A549 (cell line): Measurements from ENCODE around the gene MAP3K1. TPM values are rescaled to one million over a fixed set of nuclear protein-coding genes. Genes with fewer than 3 reads are reported as not detected.
A peak's percentile ranks its signal among the peaks of the same experiment; 100 is the strongest.

Source experiments
- ATAC-seq, 2 experiments: fragments of 200-7000 bp in 1 of 2; fragments of >200 bp in 1 of 2; cut with Nextera tagmentation in 1 of 2; cut with Tn5 transposase in 1 of 2; 3 replicates each; pipeline versions ENCODE4 v1.8.0 to v1.9.1; 2018 to 2020; ENCODE audit warnings: mild to moderate bottlenecking in 1 of 2, moderate library complexity in 1 of 2
- CTCF ChIA-PET: fragments of 300-600 bp; sonication (Branson Sonifier 250); formaldehyde crosslinking; extraction: SDS; loops from one replicate; lab custom pipeline; 2021; ENCODE audit warnings: antibody characterized with exemption, inconsistent platforms; lab: Yijun Ruan, JAX
- POLR2A ChIA-PET: fragments of 350-600 bp; formaldehyde crosslinking; extraction: SDS; loops from one replicate; lab custom pipeline; 2021; ENCODE audit warnings: antibody characterized with exemption, inconsistent platforms; lab: Yijun Ruan, JAX
- DNase-seq, 2 experiments: peaks; one replicate each; pipeline versions ENCODE4 v3.0.0 to v3.0.0-alpha.2; 2011 to 2016; ENCODE audit warnings: low read depth in 1 of 2, low spot score in 1 of 2
- FAIRE-seq: peaks from 2 replicates; lab custom pipeline; 2011; peaks lifted over from hg19 to GRCh38; lab: Jason Lieb, UNC
- H3K27ac ChIP-seq, 2 experiments: fragments of >200 bp; sonication (Bioruptor Twin); formaldehyde crosslinking; 3 replicates each; pipeline ENCODE4 v1.5.1; 2016 to 2017
- H3K4me1 ChIP-seq: fragments of >200 bp; sonication (Bioruptor Twin); formaldehyde crosslinking; 3 replicates; pipeline ENCODE4 v1.6.1; 2016
- H3K4me2 ChIP-seq: fragments of >200 bp; sonication (Bioruptor Twin); formaldehyde crosslinking; 3 replicates; pipeline ENCODE4 v1.6.1; 2016
- H3K4me3 ChIP-seq: fragments of >200 bp; sonication (Bioruptor Twin); formaldehyde crosslinking; 3 replicates; pipeline ENCODE4 v1.5.1; 2016
- H3K9me3 ChIP-seq: fragments of >200 bp; sonication (Bioruptor Twin); formaldehyde crosslinking; 3 replicates; pipeline ENCODE4 v1.6.1; 2016
- CBX2 ChIP-seq: fragments of 200-600 bp; sonication (generic); IDR thresholded peaks from 2 replicates; pipeline ENCODE4 v1.6.1; 2016; ENCODE audit warnings: low read depth, mild to moderate bottlenecking, borderline replicate concordance
- CEBPB ChIP-seq, 2 experiments: fragments of >200 bp in 1 of 2; sonication (Bioruptor Twin) in 1 of 2; formaldehyde crosslinking in 1 of 2; IDR thresholded peaks; 2 replicates each; pipeline ENCODE4 v1.6.1; 2012 to 2016
- CHD2 ChIP-seq: fragments of 150-350 bp; IDR thresholded peaks from 2 replicates; pipeline ENCODE4 v1.6.1; 2014; ENCODE audit warnings: low read length; ENCODE audit not compliant: partially characterized antibody
- EHF ChIP-seq: fragments of 250-450 bp; sonication (Bioruptor Pico); IDR thresholded peaks from 2 replicates; pipeline ENCODE4 v1.5.0; 2020; ENCODE audit warnings: mild to moderate bottlenecking
- ELK1 ChIP-seq: fragments of 150-350 bp; IDR thresholded peaks from 2 replicates; pipeline ENCODE4 v1.6.1; 2014; ENCODE audit warnings: low read depth, mild to moderate bottlenecking, low read length
- FOXS1 ChIP-seq: fragments of 250-450 bp; sonication (Bioruptor Pico); IDR thresholded peaks from 2 replicates; pipeline ENCODE4 v1.5.0; 2020; ENCODE audit warnings: mild to moderate bottlenecking, moderate library complexity
- HEYL ChIP-seq: fragments of 250-450 bp; sonication (Bioruptor Pico); IDR thresholded peaks from 2 replicates; pipeline ENCODE4 v1.8.0; 2021; ENCODE audit warnings: mild to moderate bottlenecking, moderate library complexity
- HMGXB4 ChIP-seq: fragments of 250-450 bp; sonication (Bioruptor Pico); IDR thresholded peaks from 2 replicates; pipeline ENCODE4 v1.5.0; 2021; ENCODE audit warnings: mild to moderate bottlenecking, moderate library complexity, borderline replicate concordance
- HOXB13 ChIP-seq: fragments of 250-450 bp; sonication (Bioruptor Pico); IDR thresholded peaks from 2 replicates; pipeline ENCODE4 v1.5.0; 2020; ENCODE audit warnings: low read depth, mild to moderate bottlenecking, moderate library complexity
- HOXB5 ChIP-seq: fragments of 250-450 bp; sonication (Bioruptor Pico); IDR thresholded peaks from 2 replicates; pipeline ENCODE4 v1.5.0; 2020; ENCODE audit warnings: mild to moderate bottlenecking, moderate library complexity
- JUNB ChIP-seq: fragments of >200 bp; sonication (Bioruptor Twin); formaldehyde crosslinking; IDR thresholded peaks from 2 replicates; pipeline ENCODE4 v1.6.1; 2016
- MAFK ChIP-seq: fragments of 450-650 bp; IDR thresholded peaks from 2 replicates; pipeline ENCODE4 v1.6.1; 2014; ENCODE audit not compliant: partially characterized antibody
- MAZ ChIP-seq: fragments of 150-350 bp; IDR thresholded peaks from 2 replicates; pipeline ENCODE4 v1.6.1; 2014; ENCODE audit warnings: antibody characterized with exemption, low read depth, low read length, borderline replicate concordance
- PBX3 ChIP-seq: IDR thresholded peaks from 2 replicates; pipeline ENCODE4 v1.6.1; 2012
- POLR2A ChIP-seq: IDR thresholded peaks from 2 replicates; pipeline ENCODE4 v1.6.1; 2012; ENCODE audit warnings: mild to moderate bottlenecking, low read length
- POLR2AphosphoS2 ChIP-seq: conservative IDR thresholded peaks from 2 replicates; pipeline ENCODE4 v1.6.1; 2012; ENCODE audit warnings: low read length, improper control_type of control experiment, inconsistent platforms
- ZC3H11A ChIP-seq: fragments of 450-650 bp; IDR thresholded peaks from 2 replicates; pipeline ENCODE4 v1.6.1; 2014; ENCODE audit warnings: antibody characterized with exemption, mild to moderate bottlenecking
- ZFP36 ChIP-seq: fragments of 450-650 bp; IDR thresholded peaks from 2 replicates; pipeline ENCODE4 v1.6.1; 2014; ENCODE audit warnings: borderline replicate concordance; ENCODE audit not compliant: partially characterized antibody
- WGBS: methylation state at CpG from one replicate; pipeline ENCODE4 v1.1.6; 2017; ENCODE audit errors: missing lambda C conversion rate; 5-methylcytosine and 5-hydroxymethylcytosine counted together
- polyA plus RNA-seq, 4 experiments: library from polyadenylated mRNA; depleted of rRNA in 3 of 4; stranded (reverse); fragments of >200 nt; fragmentation: RNase III in 1 of 4; extraction: RNeasy Plus Mini Kit Qiagen cat#74134 plus additional on column Dnase treatment in 1 of 4; gene quantifications; 2 replicates in 3 of 4; 3 replicates in 1 of 4; pipeline ENCODE4 v1.2.3, GENCODE V29; 2011 to 2017

MAP3K1 gene
- polyA plus RNA-seq, 2 of the 4 experiments (the other 2 are of a cell fraction), result 1.9 to 5.1 TPM

GRCh38 chr5:56822981-56823380, 7.6 kb downstream of the MAP3K1 start:
- DNase-seq, result no peak
- Histone ChIP-seq H3K4me2 (no peak overlapping the region), H3K27ac (no peak overlapping the region), H3K4me1 (peaks cover 8% of the 10 kb centered on the region; the same call in 2 of the 3 replicates), H3K4me3 (no peak overlapping the region), H3K9me3 (no peaks in the 10 kb centered on the region)
- ChIA-PET CTCF (interaction anchor here (0.6 to 1.7 kb wide), 3 partner anchors 15 to 552 kb away, joined by 3 to 7 read pairs (median 6); no protein-coding TSS in a partner anchor), POLR2A (no interaction called here)
- no peak for ATAC-seq
- FAIRE-seq, result no peak
- 88% methylated on average over 6 of the region's 6 CpGs for WGBS
- TF ChIP-seq ZC3H11A (no peak), EHF (CRISPR knock-in tag) (no peak), POLR2A (no peak), CBX2 (no peak), FOXS1 (no peak), ELK1 (no peak), HEYL (CRISPR knock-in tag) (no peak), HMGXB4 (no peak), ZFP36 (no peak), HOXB13 (CRISPR knock-in tag) (no peak), HOXB5 (CRISPR knock-in tag) (no peak), CHD2 (no peak), PBX3 (no peak), JUNB (no peak), CEBPB (IDR thresholded peaks at IDR 0.05) (no peak)

- Histone ChIP-seq H3K4me1 (peaks cover 2% of the 10 kb centered on the region; the same call in 1 of the 3 replicates), H3K4me2 (no peak overlapping the region)
- DNase-seq, result no peak
- CTCF ChIA-PET, result interaction anchor here (1.4 to 1.7 kb wide), 2 partner anchors 14 to 553 kb away, joined by 6 to 7 read pairs; no protein-coding TSS in a partner anchor
- no peak for ATAC-seq
- TF ChIP-seq POLR2AphosphoS2, result no peak
- TF ChIP-seq, all 56 proteins: peak for 0
- no peaks in the 10 kb centered on the region for H3K9me3 ChIP-seq
- no peak overlapping the region for H3K4me3 ChIP-seq
- POLR2A ChIA-PET, result no interaction called here
- H3K27ac ChIP-seq, result no peak overlapping the region
- no peak for FAIRE-seq
Observed at GRCh38 chr5:56824019-56824418, 8.7 kb downstream of the MAP3K1 start.

GRCh38 chr5:56825222-56825824, 10.0 kb downstream of the MAP3K1 start:
- ATAC-seq, result no peak
- no peaks in the 10 kb centered on the region for H3K9me3 ChIP-seq
- peaks cover 6% of the 10 kb centered on the region; the same call in 1 of the 3 replicates for H3K4me1 ChIP-seq
- no peak overlapping the region for H3K4me2 ChIP-seq
- 86% methylated on average over 3 of the region's 3 CpGs for WGBS
- no peak overlapping the region for H3K27ac ChIP-seq
- ChIA-PET CTCF (interaction anchor here (1.5 to 4.2 kb wide), 3 partner anchors 13 to 560 kb away, joined by 4 to 47 read pairs (median 25); no protein-coding TSS in a partner anchor), POLR2A (no interaction called here)
- FAIRE-seq, result no peak
- no peak for DNase-seq
- H3K4me3 ChIP-seq, result no peak overlapping the region
- no peak for TF ChIP-seq MAZ
- TF ChIP-seq MAFK, result peak; percentile 58
